ENCODE data around the gene YAE1. TPM values are rescaled to one million over a fixed set of nuclear protein-coding genes. Genes with fewer than 3 reads are reported as not detected.

The YAE1 gene
- total and polyA plus RNA-seq, 2 of the 13 experiments (the other 11 are each of a cell fraction or from before 2014, with no cell fraction given), result 18.7 to 28.3 TPM

GRCh38 chr7:39566023-39566921 is at the start of gene YAE1 (continued):
- TF ChIP-seq ZNF678 (CRISPR knock-in tag; IDR thresholded peaks at IDR 0.05), result no peak
- no peak for TF ChIP-seq MNT (IDR thresholded peaks at IDR 0.05)
- no peak for TF ChIP-seq ZBTB8A (CRISPR knock-in tag; IDR thresholded peaks at IDR 0.05; ENCODE audit: borderline replicate concordance, low read depth)
- TF ChIP-seq ZNF543 (CRISPR knock-in tag; IDR thresholded peaks at IDR 0.05), result peak; percentile 91
- TF ChIP-seq POLR2AphosphoS5 (IDR thresholded peaks at IDR 0.05; ENCODE audit: low read depth, low read length), result peak; percentile 98
- TF ChIP-seq ZBTB2 (CRISPR knock-in tag; IDR thresholded peaks at IDR 0.05; ENCODE audit: low read depth), result no peak
- TF ChIP-seq MIER3 (CRISPR knock-in tag; IDR thresholded peaks at IDR 0.05; ENCODE audit: borderline replicate concordance), result peak; percentile 79; the same call in 1 of the 2 replicates
- TF ChIP-seq ZNF296 (CRISPR knock-in tag; conservative IDR thresholded peaks at IDR 0.05), result no peak
- TF ChIP-seq ZNF274 (CRISPR knock-in tag; IDR thresholded peaks at IDR 0.05), result peak; percentile 75
- no peak for TF ChIP-seq RFX3 (CRISPR knock-in tag; IDR thresholded peaks at IDR 0.05)
- peak; percentile 89 for TF ChIP-seq PHF20 (CRISPR knock-in tag; IDR thresholded peaks at IDR 0.05)
- peak; percentile 95 for TF ChIP-seq ZNF691 (CRISPR knock-in tag; IDR thresholded peaks at IDR 0.05; ENCODE audit: borderline replicate concordance, low read depth)
- peak; percentile 63; the same call in 1 of the 2 replicates for TF ChIP-seq ZBTB4 (CRISPR knock-in tag; IDR thresholded peaks at IDR 0.05; ENCODE audit: borderline replicate concordance)
- no peak for TF ChIP-seq TFDP2 (CRISPR knock-in tag; IDR thresholded peaks at IDR 0.05)

Measured in HepG2 (cell line).